ENCODE measurements around the gene GTF3C4.

DNA sequence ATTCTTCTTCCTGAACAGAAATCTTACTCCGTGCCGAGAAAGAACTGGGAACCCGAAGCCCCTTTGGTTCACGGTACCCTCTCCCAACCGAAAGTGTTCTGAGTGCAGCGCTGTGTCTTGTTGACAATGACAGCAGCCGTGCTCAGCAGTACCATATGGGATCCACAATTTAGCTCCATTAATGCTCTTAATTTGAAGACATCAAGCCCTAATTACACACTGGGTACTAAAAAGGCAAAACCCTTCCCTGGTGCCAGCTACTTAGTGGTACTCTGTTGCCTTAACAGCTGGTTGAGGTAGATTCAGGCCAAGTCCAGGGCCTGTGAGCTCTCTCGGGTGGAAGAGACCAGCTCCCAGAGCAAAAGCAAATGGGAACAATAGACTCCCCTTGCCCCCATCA is 25.0 kb upstream of the GTF3C4 start:
- TF ChIP-seq ZNF274 (IDR thresholded peaks at IDR 0.05; ENCODE audit: low read depth, low read length) (no peak), YY1 (IDR thresholded peaks at IDR 0.05; ENCODE audit: insufficient read depth, insufficient read length) (no peak), SUZ12 (IDR thresholded peaks at IDR 0.05; ENCODE audit: extremely low read depth, insufficient read depth, insufficient read length) (no peak)
